C4-2B (cell line): Measurements from ENCODE around the gene CYB561D2.

ENCODE experiments used
- H3K27ac ChIP-seq: fragments of 450-650 bp; 2 replicates; pipeline ENCODE4 v1.5.1; 2017
- ZFX ChIP-seq: fragments of 450-650 bp; IDR thresholded peaks from 2 replicates; pipeline ENCODE4 v1.6.1; 2017
- TF ChIP-seq, protein P1 (sequence below): fragments of 450-650 bp; conservative IDR thresholded peaks from 2 replicates; pipeline ENCODE4 v1.5.1; 2017; ENCODE audit warnings: mild to moderate bottlenecking

The CYB561D2 gene

DNA sequence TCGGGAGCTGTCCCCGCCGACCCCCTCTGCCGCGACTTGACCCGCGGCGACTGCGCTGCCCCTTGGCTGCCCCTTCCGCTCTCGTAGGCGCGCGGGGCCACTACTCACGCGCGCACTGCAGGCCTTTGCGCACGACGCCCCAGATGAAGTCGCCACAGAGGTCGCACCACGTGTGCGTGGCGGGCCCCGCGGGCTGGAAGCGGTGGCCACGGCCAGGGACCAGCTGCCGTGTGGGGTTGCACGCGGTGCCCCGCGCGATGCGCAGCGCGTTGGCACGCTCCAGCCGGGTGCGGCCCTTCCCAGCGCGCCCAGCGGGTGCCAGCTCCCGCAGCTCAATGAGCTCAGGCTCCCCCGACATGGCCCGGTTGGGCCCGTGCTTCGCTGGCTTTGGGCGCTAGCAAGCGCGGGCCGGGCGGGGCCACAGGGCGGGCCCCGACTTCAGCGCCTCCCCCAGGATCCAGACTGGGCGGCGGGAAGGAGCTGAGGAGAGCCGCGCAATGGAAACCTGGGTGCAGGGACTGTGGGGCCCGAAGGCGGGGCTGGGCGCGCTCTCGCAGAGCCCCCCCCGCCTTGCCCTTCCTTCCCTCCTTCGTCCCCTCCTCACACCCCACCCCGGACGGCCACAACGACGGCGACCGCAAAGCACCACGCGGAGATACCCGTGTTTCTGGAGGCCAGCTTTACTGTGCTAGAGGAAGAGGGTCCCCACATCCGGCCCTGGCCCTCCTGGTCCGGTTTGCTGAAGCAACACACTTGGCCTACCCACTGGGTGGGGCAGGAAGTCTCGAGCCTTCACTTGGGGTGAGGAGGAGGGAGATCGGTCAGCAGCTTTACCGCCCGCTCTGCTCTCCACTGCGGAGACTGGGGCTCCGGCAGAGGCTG, 10.0 kb upstream of the CYB561D2 start, which contains the start of gene RASSF1:
Gene RASSF1 (minus strand): TSS at position 389 of the 882 bp plus-strand sequence. CDS start 31 bp downstream, at position 358.
- H3K27ac ChIP-seq: no peak within 1 kb of the TSS
- TF ChIP-seq, protein P1, sequence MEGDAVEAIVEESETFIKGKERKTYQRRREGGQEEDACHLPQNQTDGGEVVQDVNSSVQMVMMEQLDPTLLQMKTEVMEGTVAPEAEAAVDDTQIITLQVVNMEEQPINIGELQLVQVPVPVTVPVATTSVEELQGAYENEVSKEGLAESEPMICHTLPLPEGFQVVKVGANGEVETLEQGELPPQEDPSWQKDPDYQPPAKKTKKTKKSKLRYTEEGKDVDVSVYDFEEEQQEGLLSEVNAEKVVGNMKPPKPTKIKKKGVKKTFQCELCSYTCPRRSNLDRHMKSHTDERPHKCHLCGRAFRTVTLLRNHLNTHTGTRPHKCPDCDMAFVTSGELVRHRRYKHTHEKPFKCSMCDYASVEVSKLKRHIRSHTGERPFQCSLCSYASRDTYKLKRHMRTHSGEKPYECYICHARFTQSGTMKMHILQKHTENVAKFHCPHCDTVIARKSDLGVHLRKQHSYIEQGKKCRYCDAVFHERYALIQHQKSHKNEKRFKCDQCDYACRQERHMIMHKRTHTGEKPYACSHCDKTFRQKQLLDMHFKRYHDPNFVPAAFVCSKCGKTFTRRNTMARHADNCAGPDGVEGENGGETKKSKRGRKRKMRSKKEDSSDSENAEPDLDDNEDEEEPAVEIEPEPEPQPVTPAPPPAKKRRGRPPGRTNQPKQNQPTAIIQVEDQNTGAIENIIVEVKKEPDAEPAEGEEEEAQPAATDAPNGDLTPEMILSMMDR: no peak

DNA sequence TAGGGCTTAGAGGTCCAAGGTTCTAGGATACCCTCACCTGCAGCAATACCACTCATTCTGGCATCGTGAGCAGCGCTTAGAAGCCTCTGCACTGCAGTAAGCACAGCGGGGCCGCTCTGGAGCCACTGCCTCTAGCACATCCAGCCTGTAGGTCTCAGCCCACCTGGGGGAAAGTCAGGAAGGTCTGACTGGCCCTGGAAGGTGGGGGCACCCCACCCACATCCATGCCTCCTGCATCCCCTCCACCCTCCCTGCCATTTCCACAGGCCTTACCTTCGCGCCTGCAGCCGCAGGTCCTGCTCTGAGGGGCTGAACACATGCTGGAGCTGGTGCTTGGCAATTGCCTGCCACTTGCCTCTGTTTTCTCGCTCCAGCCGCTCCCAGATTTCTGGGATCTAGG, 9.1 kb upstream of the CYB561D2 start:
- no peak overlapping the region for H3K27ac ChIP-seq
- TF ChIP-seq, protein P1: no peak
- TF ChIP-seq ZFX: no peak

DNA sequence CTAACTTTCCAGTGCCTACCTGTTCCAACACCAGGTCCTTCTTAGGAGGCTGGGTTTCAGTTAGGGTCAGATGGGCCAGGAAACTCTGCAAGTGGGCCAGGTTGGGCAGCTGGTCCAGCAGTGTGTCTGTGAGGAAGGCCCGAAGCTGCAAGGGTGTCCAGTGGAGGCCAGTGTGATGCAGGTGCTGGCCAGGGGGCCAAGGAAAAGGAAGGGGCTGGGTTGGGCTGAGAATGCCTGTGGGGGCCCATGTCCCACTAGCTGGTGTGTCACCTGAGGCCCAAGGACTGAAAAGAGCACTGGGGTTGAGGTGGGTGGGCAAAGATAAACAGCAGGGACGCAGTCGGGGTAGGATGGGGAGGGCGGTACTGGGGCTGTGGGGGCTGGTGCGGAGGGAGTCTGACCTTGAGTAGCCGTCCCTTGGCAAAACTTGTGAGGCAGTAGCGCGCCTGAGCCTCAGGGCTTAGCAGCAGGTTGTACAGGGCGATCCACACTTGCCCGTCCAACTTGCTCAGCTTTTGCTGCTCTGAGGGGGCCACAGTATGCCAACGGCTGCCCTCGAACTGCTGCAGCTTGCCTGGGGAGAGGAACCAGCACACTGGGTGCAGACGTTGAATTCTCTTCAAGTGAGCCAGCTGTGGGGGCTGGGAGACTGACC, 8.5 kb upstream of the CYB561D2 start:
- no peak overlapping the region for H3K27ac ChIP-seq
- no peak for TF ChIP-seq ZFX
- TF ChIP-seq, protein P1: no peak

DNA sequence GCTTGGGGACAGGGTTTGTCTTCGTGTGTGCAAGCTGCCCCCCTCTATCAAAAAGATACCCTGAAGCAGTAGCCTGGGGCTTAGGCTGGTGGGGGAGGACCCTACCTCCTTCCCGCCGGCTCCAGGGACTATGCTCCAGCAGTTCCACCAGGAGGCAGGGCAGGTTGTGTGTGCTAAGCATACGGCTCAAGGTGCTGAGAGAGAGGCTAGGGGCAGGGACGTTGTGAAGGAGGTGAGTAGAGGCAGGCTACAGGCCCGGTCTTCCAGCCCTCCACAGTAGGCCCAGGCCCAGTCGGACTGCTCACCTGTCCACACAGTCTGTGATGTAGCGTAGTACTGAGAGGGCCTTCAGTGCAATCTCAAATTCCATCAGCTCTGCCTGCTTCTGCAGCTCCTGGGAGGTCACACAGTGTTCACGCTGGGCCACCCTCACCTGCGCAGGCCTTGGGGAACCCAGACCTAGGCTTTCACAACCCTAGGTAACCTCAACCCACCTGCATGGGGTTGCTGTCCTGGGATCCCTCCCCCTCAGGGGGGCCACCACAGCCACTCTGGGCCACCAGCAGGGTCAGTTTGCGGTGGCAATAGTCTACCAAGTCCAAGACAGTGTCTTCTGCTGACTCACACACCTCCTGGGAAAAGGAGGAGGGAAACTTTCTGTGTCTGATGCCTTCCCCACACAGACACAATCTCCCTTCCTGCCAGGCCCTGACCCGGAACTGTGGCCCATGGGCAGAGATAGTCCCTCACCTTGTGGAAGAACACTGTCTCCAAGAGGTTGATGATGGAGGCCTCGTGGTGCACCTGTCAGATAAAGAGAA, 7.6 kb upstream of the CYB561D2 start:
- no peak for TF ChIP-seq ZFX
- TF ChIP-seq, protein P1: no peak
- no peak overlapping the region for H3K27ac ChIP-seq

DNA sequence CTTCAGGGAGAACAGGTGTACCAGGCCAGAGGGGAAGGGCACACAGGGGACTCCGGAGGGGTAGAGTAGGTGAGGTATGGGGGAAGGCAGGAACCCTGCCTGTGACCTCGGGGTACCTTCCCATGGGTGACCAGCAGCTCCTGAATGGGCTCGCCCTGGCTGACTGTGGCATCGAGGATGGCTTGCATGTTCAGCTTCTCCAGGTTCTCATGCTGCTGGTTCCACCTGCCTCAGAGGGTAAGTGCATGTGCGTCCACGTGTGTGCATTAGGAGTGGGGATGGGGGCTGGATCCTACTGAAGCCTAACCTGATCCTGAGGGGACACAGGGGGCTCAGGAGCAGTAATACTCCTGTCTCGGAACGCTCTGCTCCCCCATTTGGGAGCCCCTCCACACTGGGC, 5.7 kb upstream of the CYB561D2 start:
- TF ChIP-seq, protein P1: no peak
- no peak for TF ChIP-seq ZFX
- peak overlapping the region; percentile 60 for H3K27ac ChIP-seq

DNA sequence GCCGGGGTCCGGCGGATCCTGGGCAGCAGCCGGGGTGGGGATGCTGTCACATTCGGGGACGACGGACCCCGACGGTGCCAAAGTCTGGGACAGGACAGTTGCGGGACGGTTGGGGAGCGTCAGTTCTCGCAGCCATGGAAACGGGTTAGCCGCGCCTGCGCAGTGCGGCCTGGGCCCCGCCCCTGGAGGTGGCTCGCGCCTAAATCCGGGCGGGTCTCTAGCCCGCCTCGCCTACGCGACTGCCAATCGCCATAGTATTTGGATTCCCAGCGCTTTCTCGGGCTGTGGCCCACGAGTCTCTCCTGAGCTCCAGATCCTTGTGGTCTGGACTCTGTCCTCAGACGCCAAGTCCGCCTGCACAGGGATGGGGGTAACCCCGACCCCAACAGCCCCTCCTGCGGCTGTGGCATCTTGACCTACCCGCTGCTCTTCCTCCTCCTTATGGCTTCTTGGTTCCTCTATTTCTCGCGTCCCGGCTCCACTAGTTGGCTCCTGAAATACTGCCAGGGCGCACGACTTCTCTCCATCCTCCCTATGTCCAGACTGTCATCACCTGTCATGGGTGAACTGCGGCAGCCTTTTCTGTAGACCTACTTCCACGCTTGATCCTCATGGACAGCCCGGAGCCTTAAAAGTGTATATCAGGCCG, 5.0 kb upstream of the CYB561D2 start, which contains the start of gene ZMYND10:
Gene ZMYND10 (minus strand): TSS at position 147 of the 649 bp plus-strand sequence. CDS start 153 bp downstream, outside the sequence.
- TF ChIP-seq, protein P1: no peak
- TF ChIP-seq ZFX: no peak
- H3K27ac ChIP-seq: peak within 1 kb of the TSS; percentile 60
